ENCODE measurements around the gene ZNRF4. TPM values are rescaled to one million over a fixed set of nuclear protein-coding genes. Genes with fewer than 3 reads are reported as not detected.

ZNRF4 gene
- total RNA-seq, 1 donor from 2014 or later, result not detected

GRCh38 chr19:5456130-5456840 is 1.1 kb downstream of the ZNRF4 start:
- Mint-ChIP-seq H3K27ac (ENCODE audit: unreplicated experiment) (no peak overlapping the region), H3K9me3 (ENCODE audit: unreplicated experiment) (no peaks in the 10 kb centered on the region), H3K4me3 (ENCODE audit: unreplicated experiment) (no peak overlapping the region), H3K36me3 (ENCODE audit: low read depth, unreplicated experiment) (no peaks in the 10 kb centered on the region), H3K4me1 (ENCODE audit: unreplicated experiment) (no peaks in the 10 kb centered on the region), H3K27me3 (ENCODE audit: unreplicated experiment) (peaks cover 4% of the 10 kb centered on the region)
- no peak for DNase-seq (ENCODE audit: low spot score)
- TF ChIP-seq, protein P1, sequence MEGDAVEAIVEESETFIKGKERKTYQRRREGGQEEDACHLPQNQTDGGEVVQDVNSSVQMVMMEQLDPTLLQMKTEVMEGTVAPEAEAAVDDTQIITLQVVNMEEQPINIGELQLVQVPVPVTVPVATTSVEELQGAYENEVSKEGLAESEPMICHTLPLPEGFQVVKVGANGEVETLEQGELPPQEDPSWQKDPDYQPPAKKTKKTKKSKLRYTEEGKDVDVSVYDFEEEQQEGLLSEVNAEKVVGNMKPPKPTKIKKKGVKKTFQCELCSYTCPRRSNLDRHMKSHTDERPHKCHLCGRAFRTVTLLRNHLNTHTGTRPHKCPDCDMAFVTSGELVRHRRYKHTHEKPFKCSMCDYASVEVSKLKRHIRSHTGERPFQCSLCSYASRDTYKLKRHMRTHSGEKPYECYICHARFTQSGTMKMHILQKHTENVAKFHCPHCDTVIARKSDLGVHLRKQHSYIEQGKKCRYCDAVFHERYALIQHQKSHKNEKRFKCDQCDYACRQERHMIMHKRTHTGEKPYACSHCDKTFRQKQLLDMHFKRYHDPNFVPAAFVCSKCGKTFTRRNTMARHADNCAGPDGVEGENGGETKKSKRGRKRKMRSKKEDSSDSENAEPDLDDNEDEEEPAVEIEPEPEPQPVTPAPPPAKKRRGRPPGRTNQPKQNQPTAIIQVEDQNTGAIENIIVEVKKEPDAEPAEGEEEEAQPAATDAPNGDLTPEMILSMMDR (IDR thresholded peaks at IDR 0.05; ENCODE audit: unreplicated experiment), result no peak

- no peak for DNase-seq (ENCODE audit: low spot score)
- H3K4me1 Mint-ChIP-seq (ENCODE audit: unreplicated experiment), result no peaks in the 10 kb centered on the region
- peaks cover 4% of the 10 kb centered on the region for H3K27me3 Mint-ChIP-seq (ENCODE audit: unreplicated experiment)
- no peaks in the 10 kb centered on the region for H3K36me3 Mint-ChIP-seq (ENCODE audit: low read depth, unreplicated experiment)
- H3K4me3 Mint-ChIP-seq (ENCODE audit: unreplicated experiment), result no peak overlapping the region
- TF ChIP-seq, protein P1 (IDR thresholded peaks at IDR 0.05; ENCODE audit: unreplicated experiment), result no peak
- H3K9me3 Mint-ChIP-seq (ENCODE audit: unreplicated experiment), result no peaks in the 10 kb centered on the region
- H3K27ac Mint-ChIP-seq (ENCODE audit: unreplicated experiment), result no peak overlapping the region
Measured at GRCh38 chr19:5456841-5457200, 1.6 kb downstream of the ZNRF4 start.

- Mint-ChIP-seq H3K9me3 (ENCODE audit: unreplicated experiment) (peaks cover under 1% of the 10 kb centered on the region), H3K27me3 (ENCODE audit: unreplicated experiment) (peaks cover 4% of the 10 kb centered on the region), H3K4me1 (ENCODE audit: unreplicated experiment) (no peaks in the 10 kb centered on the region), H3K27ac (ENCODE audit: unreplicated experiment) (no peak overlapping the region), H3K4me3 (ENCODE audit: unreplicated experiment) (no peak overlapping the region), H3K36me3 (ENCODE audit: low read depth, unreplicated experiment) (no peaks in the 10 kb centered on the region)
- DNase-seq (ENCODE audit: low spot score), result no peak
- TF ChIP-seq, protein P1 (IDR thresholded peaks at IDR 0.05; ENCODE audit: unreplicated experiment), result no peak
Measured at GRCh38 chr19:5457709-5458108, 2.5 kb downstream of the ZNRF4 start.

DNA sequence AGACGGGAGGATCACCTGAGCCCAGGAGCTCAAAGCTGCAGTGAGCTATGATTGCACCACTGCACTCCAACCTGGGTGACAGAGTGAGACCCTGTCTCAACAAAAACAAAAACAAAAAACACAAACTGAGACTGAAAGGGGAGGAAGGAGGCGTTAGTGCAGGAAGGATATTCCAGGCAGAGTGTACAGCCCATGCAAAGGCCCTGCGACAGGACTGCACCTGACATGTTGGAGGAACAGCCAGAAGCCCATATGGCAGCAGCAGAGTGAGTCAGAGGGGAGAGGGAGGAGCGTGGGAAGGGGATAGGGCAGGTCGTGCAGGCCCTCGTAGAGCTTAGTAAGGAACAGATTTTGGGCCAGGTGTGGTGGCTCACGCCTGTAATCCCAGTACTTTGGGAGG is 3.2 kb downstream of the ZNRF4 start:
- Mint-ChIP-seq H3K36me3 (ENCODE audit: low read depth, unreplicated experiment) (no peaks in the 10 kb centered on the region), H3K4me1 (ENCODE audit: unreplicated experiment) (no peaks in the 10 kb centered on the region), H3K4me3 (ENCODE audit: unreplicated experiment) (no peak overlapping the region), H3K9me3 (ENCODE audit: unreplicated experiment) (peaks cover 7% of the 10 kb centered on the region), H3K27ac (ENCODE audit: unreplicated experiment) (no peak overlapping the region), H3K27me3 (ENCODE audit: unreplicated experiment) (peaks cover 7% of the 10 kb centered on the region)
- TF ChIP-seq, protein P1 (IDR thresholded peaks at IDR 0.05; ENCODE audit: unreplicated experiment), result no peak
- DNase-seq (ENCODE audit: low spot score), result no peak

- Mint-ChIP-seq H3K27ac (ENCODE audit: unreplicated experiment) (no peak overlapping the region), H3K36me3 (ENCODE audit: low read depth, unreplicated experiment) (no peaks in the 10 kb centered on the region), H3K4me3 (ENCODE audit: unreplicated experiment) (no peak overlapping the region), H3K9me3 (ENCODE audit: unreplicated experiment) (peaks cover 7% of the 10 kb centered on the region), H3K27me3 (ENCODE audit: unreplicated experiment) (peaks cover 5% of the 10 kb centered on the region), H3K4me1 (ENCODE audit: unreplicated experiment) (no peaks in the 10 kb centered on the region)
- TF ChIP-seq, protein P1 (IDR thresholded peaks at IDR 0.05; ENCODE audit: unreplicated experiment), result no peak
- no peak for DNase-seq (ENCODE audit: low spot score)
Measured at GRCh38 chr19:5459360-5459759, 4.1 kb downstream of the ZNRF4 start.

Measured in endothelial cell (in vitro differentiated cells).